OCI-LY7 (cell line): ENCODE results near the gene S100A6.

Source experiments
- CTCF ChIP-seq: fragments of 200-600 bp; sonication (generic); conservative IDR thresholded peaks from 2 replicates; pipeline ENCODE4 v1.5.1; 2014; ENCODE audit warnings: mild to moderate bottlenecking, antibody characterized with exemption, low read length, moderate library complexity, mixed read lengths
- EZH2phosphoT487 ChIP-seq: fragments of 200-600 bp; sonication (generic); IDR thresholded peaks from 2 replicates; pipeline ENCODE4 v1.6.1; 2018; ENCODE audit warnings: low read depth, borderline replicate concordance, mild to moderate bottlenecking, mixed run types, antibody characterized with exemption, low read length, moderate library complexity, mixed read lengths

GRCh38 chr1:153560771-153561465 lies 25.1 kb upstream of the S100A6 start:
- TF ChIP-seq CTCF (no peak), EZH2phosphoT487 (no peak)
